GM18868 (cell line): Measurements from ENCODE around the gene DRD4.

Experiments
- ATAC-seq: cut with Tn5 transposase; IDR thresholded peaks from one replicate; pipeline ENCODE4 v1.9.1; 2021; ENCODE audit warnings: mild to moderate bottlenecking, moderate library complexity; ENCODE audit not compliant: unreplicated experiment

DRD4 gene

GRCh38 chr11:636511-637332 is at the start of gene DRD4:
Gene DRD4 (plus strand): TSS chr11:637269. CDS start chr11:637305, 36 bp downstream.
- no peak for ATAC-seq

GRCh38 chr11:587546-587945 is 49.5 kb upstream of the DRD4 start:
- ATAC-seq, result no peak

GRCh38 chr11:587978-588380 is 49.1 kb upstream of the DRD4 start:
- ATAC-seq, result no peak

- ATAC-seq, result no peak
Measured at GRCh38 chr11:589798-590197, 47.3 kb upstream of the DRD4 start.

- no peak for ATAC-seq
Measured at GRCh38 chr11:590997-591396, 46.1 kb upstream of the DRD4 start.

GRCh38 chr11:592501-592900 is 44.6 kb upstream of the DRD4 start:
- no peak for ATAC-seq

GRCh38 chr11:592918-593317 is 44.2 kb upstream of the DRD4 start:
- no peak for ATAC-seq

- no peak for ATAC-seq
Measured at GRCh38 chr11:593347-593746, 43.7 kb upstream of the DRD4 start.

GRCh38 chr11:595400-595799 is 41.7 kb upstream of the DRD4 start:
- no peak for ATAC-seq

- no peak for ATAC-seq
Measured at GRCh38 chr11:596374-596773, 40.7 kb upstream of the DRD4 start.

GRCh38 chr11:597166-597725 is 39.8 kb upstream of the DRD4 start:
- ATAC-seq, result no peak

- no peak for ATAC-seq
Measured at GRCh38 chr11:598005-598680, 38.9 kb upstream of the DRD4 start.

GRCh38 chr11:601573-602245 is 35.4 kb upstream of the DRD4 start:
- no peak for ATAC-seq

GRCh38 chr11:603154-603553 is 33.9 kb upstream of the DRD4 start:
- ATAC-seq, result no peak

- ATAC-seq, result no peak
Measured at GRCh38 chr11:605286-606129, 31.6 kb upstream of the DRD4 start.

- no peak for ATAC-seq
Measured at GRCh38 chr11:606245-606644, 30.8 kb upstream of the DRD4 start.

GRCh38 chr11:607020-607780 is 29.9 kb upstream of the DRD4 start:
- ATAC-seq, result no peak

GRCh38 chr11:607971-608659 is 29.0 kb upstream of the DRD4 start:
- ATAC-seq, result no peak

- ATAC-seq, result no peak
Measured at GRCh38 chr11:608791-609251, 28.2 kb upstream of the DRD4 start.
